Measurements from ENCODE around the gene DMD.
"Not testable (repeated sequence)": the region's sequence is repeated elsewhere in the genome, so short reads cannot be mapped to it uniquely, and the experiment has no call there.

DMD gene

DNA sequence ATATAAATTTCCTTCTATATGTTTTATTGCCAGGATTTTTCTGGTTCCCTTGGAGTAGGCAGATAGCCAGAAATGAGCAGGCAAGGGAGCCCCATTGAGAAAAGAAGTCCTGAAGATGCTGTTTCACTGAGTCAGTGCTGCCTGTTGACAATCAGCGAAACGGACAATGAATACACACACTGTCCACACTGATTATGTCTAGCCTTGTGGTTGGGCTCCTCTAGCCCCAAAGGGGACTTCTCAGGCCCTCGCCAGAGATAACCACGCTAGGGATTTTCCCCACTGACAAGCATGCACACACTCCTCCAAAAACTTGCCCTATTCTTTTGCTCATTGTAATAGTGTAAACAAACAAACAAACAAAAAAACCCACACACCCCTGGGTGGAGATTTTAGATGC lies 369.3 kb downstream of the DMD start:
- DNase-seq, result no peak

DNA sequence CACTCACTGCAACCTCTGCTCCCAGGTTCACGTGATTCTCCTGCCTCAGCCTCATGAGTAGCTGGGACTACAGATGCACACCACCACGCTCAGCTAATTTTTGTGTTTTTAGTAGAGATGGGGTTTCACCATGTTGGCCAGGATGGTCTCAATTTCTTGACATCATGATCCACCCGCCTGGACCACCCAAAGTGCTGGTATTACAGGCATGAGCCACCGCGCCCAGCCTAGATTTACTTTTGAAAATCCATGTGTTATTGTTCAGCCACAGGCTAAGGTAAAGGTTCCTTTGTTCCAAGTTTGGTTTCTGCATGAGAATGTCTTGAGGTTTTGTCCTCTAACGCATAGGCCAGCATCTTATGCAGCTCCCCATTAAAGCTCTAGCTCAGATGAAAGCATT lies 371.6 kb downstream of the DMD start:
- no peak for DNase-seq

DNA sequence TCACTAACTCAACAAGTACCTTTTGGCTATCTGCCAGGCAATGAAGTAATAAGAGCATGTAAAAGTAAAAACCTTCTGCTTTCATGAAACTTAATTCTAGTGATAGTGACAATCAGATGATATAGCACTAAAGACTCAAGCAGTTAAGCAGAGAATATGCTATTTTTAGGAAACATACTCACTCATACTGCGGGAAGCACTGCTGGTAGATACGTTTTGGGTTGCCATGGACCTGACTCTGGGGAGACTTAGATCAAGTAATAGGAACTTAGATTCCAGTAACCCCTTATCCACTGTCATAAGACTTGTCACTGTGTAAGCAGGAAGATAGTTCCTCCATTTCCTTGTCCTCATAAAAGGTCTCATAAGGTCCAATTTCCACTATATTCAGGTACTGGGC lies 386.3 kb downstream of the DMD start:
- no peak for DNase-seq

DNA sequence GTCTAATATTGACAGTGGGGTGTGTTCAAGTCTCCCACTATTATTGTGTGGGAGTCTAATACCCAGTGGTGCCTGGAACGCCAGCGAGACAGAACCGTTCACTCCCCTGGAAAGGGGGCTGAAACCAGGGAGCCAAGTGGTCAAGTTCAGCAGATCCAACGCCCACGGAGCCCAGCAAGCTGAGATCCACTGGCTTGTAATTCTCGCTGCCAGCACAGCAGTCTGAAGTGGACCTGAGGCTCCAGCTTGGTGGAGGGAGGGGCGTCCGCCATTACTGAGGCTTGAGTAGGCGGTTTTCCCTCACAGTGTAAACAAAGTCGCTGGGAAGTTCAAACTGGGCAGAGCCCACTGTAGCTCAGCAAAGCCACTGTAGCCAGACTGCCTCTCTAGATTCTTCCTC lies 407.3 kb downstream of the DMD start:
- DNase-seq, result no peak

DNA sequence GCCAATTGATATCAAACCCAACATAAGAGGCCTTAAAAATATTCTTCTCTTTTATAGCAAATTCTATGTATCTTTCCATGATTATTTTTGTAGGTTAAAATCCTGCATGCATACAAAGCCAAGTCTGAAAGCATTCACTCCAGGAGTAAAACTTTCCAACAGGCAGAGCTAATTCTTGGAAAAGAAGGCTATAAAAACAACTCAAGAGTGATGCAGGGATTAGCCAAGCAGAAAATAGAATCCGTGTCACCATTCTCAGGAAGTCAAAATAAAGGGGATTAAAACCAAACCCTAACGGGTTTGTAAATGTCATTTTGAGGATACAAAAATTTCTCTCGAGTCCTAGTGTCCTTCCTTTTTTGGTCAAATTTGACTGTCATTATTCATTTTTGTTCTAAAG lies 412.4 kb downstream of the DMD start:
- no peak for DNase-seq

DNA sequence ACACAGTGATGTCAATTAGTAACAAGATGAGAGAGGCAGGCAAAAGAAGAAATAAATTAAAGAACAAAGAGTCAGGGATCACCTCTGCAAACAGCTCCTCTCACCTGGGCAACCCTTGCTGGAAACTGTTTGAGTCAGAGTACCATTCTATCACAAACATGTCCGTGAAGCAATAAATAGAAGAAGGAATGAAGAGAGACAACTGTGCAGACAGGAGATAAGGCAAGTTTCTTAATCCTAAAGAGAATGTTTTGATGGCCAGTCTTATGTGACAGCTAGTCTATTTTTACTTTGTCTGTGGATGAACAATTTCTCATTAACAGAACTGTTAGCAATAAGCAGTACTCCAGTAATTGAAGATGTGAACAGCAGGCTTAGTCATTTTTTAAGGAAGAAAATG lies 422.4 kb downstream of the DMD start:
- DNase-seq, result no peak

DNA sequence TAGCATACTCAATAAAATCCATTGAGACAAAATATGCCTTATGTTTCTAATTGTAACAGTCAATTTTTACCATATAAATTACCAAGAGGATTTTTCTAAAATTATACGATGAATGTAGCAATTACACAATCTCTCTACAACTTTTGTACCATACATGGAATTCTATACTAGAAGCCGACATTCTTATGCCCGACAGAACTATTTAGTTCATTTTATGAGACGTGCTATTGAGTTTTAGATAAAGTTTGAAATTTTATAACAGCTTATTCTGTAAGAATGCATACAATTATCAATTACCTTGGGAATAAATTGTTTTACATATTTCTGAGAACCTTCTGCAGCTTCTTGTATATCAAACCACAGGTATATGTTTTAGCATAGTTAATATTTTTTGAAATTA lies 431.2 kb downstream of the DMD start:
- no peak for DNase-seq

DNA sequence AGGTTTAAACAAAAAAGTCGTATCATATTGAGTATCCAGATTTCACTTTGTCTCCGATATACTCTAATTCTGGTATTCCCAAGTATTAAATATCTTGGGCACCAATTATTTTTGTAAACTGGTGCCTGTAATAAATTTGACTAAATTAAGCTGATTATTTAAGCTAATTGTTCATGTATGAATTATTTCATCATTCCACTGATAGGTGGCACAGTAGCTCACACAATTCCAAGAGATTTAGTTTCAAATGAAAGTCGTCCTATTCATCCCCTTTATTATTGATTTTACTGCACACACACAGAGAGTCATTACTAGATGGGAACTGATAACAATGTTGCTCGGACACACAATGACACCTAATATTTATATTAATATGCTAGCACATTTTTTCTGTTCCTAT lies 432.4 kb downstream of the DMD start:
- no peak for DNase-seq

DNA sequence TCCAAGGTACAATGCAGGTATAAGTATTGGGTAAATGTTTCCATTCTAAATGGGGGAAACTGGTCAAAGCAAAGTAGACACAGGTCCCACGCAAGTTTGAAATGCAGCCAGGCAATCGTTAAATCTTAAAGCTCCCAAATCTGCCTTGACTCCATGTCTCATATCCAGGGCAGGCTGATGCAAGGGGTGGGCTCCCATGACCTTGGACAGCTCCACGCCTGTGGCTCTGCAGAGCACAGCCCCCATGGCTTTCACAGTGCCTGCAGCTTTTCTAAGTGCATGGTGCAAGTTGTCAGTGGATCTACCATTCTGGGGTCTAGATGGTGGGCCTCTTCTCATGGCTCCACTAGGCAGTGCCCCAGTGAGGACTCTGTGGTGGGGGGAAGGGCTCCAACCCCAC lies 436.4 kb downstream of the DMD start:
- no peak for DNase-seq

DNA sequence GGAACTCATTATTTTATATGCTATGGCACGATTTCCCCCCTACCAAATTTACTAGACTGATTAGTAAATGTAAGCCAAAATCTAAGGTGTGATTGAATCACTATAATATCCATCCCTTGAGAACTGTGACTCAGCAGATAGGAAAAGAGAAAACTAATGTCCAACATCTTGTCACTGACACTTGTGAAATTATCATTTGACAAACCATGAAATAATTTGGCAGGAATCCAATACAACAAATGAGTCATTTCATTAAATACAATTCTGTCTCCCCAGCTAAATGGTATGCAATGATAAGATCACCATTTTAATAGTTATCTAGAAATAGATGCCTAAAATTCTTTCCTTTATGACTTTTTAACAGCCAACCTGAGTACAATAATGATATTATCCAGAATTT lies 462.3 kb downstream of the DMD start:
- DNase-seq, result no peak

DNA sequence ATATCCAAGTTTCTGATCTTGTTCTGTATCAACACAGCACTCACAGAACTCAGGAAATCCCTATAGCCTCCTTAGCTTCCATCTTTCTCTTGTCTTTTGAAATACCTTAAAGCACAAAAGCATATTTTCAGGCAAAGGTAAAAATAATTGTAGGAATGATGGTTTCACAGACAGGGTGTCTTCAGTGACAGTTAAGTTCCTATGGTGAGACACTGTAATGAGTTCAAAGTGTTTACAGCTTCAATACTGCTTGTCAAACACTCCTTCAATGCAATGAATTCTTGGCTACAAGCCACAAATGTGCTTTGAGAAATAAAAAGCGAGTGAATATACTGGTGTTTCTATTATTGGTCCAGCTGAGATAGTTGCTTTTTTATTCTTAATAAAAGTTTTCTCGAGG lies 466.0 kb downstream of the DMD start:
- no peak for DNase-seq

DNA sequence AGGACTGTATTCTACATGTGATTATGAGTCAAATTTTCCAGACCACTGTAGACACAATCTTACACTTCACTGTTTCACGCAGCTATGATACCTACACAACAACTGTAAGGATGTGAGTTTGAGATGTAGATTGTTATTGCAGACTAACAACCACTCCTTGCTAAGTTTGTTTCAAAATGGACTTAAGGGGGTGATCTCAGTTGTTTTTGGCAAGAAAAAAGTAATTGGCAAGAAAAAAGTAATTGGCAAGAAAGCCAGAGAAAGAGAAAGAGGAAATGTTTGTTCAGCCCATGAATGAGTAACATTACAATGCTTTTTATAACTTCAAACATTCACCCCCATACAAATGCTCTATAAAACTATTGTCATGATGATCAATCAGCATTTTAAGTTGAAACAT lies 466.4 kb downstream of the DMD start:
- no peak for DNase-seq

DNA sequence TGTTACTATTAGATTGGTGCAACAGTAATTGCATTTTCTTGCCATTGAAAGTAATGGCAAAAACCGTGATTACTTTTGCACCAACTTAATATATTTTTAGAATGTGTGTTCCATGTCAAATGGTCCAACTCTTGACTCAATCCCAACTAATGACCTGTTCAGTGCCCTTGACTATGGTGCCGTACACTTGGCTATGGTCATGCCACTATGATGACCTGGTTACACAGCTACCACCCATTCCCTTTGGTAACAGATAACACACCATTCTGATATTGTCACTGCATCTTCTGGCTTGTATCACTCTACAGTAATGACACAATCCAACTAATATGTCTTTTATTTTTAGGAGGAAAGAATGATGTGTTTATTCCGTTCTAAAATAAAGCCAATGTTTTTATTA lies 469.4 kb downstream of the DMD start:
- DNase-seq, result no peak

DNA sequence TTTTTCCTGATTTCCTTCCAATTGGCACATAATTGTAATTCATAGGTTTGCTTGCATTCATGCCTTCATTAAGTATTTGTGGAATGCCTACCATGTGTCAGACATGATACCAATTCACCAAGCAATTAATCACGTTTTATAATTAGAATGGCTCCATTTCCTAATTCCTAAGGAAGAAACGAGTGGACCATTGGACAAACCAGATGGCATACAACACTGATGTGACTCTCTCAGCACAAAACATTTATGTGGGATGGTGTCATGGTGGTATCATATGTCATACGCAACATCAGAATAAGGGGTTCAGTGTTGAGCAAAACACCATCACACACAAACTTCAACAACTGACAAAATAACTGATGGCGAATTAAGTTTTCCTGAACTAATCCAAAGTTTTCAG lies 502.8 kb downstream of the DMD start:
- no peak for DNase-seq

DNA sequence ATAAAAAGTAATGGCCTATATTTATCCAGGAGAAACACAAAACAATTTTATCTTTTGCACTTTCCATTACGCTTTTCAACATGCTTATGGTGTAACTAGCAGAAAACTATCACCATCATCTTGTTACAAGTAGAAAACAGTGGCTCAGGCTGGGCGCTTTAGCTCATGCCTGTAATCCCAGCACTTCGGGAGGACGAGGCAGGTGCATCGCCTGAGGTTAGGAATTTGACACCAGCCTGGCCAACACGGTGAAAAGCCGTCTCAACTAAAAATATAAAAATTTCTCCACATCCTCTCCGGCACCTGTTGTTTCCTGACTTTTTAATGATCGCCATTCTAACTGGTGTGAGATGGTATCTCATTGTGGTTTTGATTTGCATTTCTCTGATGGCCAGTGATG lies 506.0 kb downstream of the DMD start:
- not testable (repeated sequence) for DNase-seq

DNA sequence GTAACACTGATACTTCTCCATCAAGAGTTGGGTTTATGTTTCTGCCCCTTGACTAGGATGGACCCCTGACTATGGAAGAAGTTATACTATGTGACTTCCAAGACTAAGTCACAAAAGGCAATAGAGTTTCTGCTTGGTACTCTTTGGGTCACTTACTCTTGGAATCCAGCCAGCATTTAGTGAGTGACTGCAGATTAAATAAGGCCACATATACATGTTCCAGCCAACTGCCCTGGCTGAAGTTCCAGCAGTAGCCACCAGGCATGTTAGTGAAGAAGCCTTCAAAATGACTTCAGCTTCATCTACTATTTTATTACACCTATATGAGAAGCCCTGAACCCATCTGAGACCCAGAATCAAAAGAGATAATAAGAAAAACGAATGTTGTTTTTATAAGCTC lies 524.0 kb downstream of the DMD start:
- no peak for DNase-seq

DNA sequence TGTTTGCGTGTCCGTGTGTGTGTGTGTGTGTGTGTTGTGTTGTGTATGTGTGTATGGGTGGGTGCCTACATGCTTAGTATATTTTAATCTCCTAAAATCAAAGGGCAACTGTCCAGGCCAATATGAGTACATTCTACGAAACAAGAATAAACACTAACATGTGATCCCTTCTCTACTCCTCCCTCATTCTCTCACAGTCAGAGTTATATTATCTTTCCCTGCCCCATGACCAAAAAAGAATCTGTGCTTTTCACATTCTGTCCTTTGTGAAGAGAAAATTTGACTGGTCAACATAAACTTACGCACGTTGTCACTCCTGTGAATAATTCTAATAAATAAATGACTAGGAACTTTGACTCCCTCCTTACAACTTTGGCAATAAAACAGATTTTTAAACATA lies 532.9 kb downstream of the DMD start:
- DNase-seq, result no peak

DNA sequence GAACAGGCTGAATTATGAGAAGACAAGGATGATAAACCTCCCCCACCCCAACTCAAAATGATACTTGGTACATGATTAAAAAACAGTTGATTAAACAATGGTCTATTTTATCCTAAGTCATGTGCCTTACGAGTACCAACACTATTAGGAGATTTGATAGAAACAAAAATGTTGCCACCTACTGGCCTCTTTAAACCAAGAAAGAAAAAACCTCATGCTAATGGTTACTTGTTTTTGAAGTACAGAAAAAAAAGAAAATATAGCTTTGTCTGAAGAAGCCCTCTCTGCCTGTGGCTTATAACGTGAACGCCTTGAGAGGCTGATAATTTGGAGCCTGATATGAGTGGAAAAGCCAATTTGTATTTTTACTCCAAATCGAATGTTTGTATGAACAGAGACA lies 538.2 kb downstream of the DMD start:
- no peak for DNase-seq

DNA sequence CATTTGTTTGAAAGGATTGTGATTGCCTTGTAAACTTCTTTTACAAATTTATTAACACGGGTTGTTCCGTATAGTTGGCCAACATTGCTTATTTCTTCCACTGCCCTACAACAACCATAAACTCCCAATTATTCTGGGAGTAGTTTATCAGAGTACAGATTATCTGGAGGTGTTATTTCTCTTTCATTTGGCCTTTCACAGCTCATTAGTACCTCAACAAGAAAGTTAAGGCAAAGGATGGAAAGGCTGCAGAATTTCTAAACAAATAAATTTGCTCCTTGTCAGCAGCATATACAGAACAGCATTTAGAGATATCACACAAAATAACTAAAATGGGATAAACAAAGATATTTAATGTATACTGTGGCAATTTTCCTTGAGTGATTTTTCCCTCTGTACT lies 548.8 kb downstream of the DMD start:
- no peak for DNase-seq

DNA sequence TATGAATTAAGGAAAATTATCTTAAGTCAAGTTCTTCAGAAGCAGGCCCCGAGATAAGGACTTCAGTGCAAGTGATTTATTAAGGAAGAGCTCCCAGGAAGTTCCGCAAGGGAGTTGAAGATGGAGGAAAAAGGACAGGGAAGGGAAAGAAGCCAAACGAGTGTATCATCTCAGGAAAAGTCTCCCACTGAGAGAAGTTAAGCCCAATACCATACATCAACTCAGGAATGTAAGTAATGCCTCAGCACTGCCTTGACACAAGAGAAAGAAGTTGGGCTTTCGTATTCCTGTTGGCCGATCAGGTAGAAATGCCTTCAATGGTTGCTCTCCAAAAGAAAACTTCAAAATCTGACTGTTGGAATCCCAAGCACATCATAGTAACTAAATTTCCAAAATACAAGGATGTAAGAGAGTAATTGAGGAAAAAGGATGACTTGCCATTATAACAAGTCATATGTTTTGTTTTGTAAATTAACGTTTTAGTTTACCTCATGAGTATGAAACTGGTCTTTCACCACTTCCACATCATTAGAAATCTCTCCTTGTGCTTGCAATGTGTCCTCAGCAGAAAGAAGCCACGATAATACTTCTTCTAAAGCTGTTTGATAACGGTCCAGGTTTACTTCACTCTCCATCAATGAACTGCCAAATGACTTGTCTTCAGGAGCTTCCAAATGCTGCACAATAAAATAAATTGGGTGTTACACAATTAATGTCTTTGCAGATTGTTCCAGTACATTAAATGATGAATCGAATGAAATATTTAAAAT lies 566.7 kb downstream of the DMD start:
- no peak for DNase-seq

DNA sequence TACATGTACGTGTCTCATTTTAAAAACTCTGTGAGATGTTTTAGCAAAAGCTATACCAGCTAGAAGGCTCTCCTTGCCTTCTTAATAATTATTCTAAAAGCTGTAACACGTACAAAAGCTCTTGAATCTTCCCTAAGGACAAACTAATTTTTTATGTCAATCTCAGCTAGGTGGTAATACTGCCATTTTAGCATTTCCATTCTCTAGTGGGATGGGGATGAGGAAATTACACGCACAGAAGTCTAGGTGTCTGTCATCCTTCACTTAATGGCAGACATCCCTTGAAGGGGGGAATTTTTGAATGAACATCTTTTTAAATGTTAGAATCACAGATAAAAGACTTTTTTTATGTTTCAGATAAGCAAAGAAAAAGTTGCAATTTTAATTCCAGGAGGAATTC lies 569.1 kb downstream of the DMD start:
- DNase-seq, result no peak

DNA sequence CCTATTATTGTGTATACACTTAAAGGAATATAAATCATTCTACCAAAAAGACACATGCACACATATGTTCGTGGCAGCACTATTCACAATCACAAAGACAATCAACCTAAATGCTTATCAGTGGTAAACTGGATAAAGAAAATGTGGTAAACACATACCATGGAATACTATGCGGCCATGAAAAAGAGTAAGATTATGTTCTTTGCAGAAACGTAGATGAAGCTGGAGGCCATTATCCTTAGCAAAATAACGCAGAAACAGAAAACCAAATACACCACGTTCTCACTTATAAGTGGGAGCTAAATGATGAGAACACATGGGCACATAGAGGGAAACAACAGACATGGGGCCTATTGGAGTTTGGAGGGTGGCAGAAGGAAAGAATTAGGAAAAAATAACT lies 593.2 kb downstream of the DMD start:
- DNase-seq, result no peak

DNA sequence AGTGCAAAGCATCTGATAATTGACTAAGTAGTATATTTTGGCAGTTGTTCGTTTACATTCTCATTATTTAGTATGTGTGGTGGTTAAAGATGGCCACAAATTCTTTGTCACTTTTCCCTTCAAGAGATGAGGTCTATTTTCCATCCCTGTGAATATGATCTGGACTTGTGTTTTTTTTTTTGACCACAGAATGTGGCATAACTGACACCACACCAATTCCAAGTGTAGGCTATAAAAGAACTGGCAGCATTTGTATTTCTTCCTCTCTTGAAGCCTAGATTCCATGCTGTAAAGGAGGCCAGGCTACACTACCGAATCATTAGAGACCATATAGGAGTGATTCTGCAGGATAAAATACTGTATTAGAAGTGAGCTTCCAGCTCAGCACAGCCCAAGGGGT lies 596.6 kb downstream of the DMD start:
- DNase-seq, result no peak

DNA sequence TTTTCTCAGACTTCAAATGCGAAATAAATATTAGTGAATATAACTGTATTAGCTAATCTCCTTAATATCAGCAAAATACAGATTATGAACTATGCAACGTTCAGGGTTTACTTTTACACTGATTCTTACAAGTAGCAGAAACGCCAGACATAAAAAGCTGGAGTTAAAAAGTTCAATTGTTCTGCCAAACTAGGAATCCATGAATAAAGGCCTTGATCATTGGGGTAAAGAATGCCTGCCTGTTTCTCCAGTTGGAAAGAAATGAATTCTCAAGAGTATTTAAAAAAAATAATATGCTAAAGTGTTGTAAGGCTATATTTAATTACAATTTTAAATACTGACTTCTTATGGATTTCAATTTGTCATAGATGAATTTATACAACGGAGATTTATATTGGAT lies 612.2 kb downstream of the DMD start:
- DNase-seq, result no peak

DNA sequence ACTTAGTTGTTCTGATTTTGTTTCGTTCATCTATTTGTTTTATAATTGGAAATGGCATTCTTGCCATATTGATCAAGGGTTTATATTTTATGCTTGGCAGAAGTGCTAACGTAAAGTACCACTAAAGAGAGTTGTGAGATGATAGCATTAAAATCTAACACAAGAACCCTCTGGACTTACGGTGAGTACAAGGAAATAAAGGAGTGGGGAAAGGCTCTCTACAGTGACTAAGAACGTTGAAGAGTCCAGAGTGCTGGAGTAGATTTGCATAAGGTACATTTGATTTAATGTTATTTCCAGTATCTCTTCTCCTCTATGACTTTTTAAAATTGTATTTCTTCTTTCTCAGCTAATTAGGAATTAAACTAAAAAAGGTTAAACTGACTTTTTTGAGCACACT lies 612.6 kb downstream of the DMD start:
- no peak for DNase-seq

DNA sequence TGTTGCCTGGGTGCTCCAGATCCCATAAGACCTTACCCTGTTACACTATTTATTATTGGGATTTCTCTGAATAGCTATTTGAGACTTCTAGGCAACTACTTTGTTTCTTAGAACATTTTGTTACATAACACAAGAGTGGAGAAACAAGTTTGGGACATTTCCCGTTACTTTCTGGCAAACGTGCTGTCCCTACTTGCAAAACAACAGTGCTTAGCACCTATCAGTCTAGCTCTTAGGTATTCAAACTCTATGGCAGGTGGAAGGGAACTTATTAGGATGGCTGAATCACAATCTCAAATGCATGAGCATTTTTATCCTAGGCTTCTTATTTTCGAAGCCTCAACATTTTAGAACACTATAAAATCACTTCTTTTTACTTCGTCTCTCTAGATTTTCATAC lies 613.6 kb downstream of the DMD start:
- DNase-seq, result no peak
